ENCODE data around the gene MKKS. TPM values are rescaled to one million over a fixed set of nuclear protein-coding genes. Genes with fewer than 3 reads are reported as not detected.
A peak's percentile ranks its signal among the peaks of the same experiment; 100 is the strongest.

Gene MKKS
- total and polyA plus RNA-seq, 2 experiments from 2014 or later, result 15.0 to 17.4 TPM

- no peak overlapping the region for H2AFZ ChIP-seq
- no peak overlapping the region for H3K4me2 ChIP-seq
- no peaks in the 10 kb centered on the region for H3K9me3 ChIP-seq (ENCODE audit: low read depth)
- H3K79me2 ChIP-seq, result no peaks in the 10 kb centered on the region
- no peaks in the 10 kb centered on the region for H3K9me2 ChIP-seq (replicated peaks; ENCODE audit: insufficient read depth)
- H3K27me3 ChIP-seq, result no peaks in the 10 kb centered on the region
- peaks cover 7% of the 10 kb centered on the region for H3K4me1 ChIP-seq (ENCODE audit: insufficient read depth)
- no peaks in the 10 kb centered on the region for H3K36me3 ChIP-seq (replicated peaks; ENCODE audit: insufficient read depth, low read depth)
- no peak for TF ChIP-seq EZH2 (IDR thresholded peaks at IDR 0.05; ENCODE audit: borderline replicate concordance)
- no peak for TF ChIP-seq CTCF (IDR thresholded peaks at IDR 0.05; ENCODE audit: poor library complexity)
- TF ChIP-seq EZH2phosphoT487 (IDR thresholded peaks at IDR 0.05; ENCODE audit: low read depth, severe bottlenecking, unreplicated experiment), result no peak
- no peaks in the 10 kb centered on the region for H4K20me1 ChIP-seq (ENCODE audit: insufficient read depth, poor library complexity, severe bottlenecking)
- WGBS (ENCODE audit: low lambda C conversion rate, missing lambda C conversion rate), result 64% methylated on average over 3 of the region's 3 CpGs
- H3K4me3 ChIP-seq, result no peak overlapping the region
- peak overlapping the region; percentile 9 for H3K27ac ChIP-seq
- DNase-seq (ENCODE audit: low spot score), result no peak
Observed at GRCh38 chr20:10467681-10468339, 33.8 kb upstream of the MKKS start.

GRCh38 chr20:10466855-10467254 lies 32.8 kb upstream of the MKKS start:
- Histone ChIP-seq H3K27ac (peak overlapping the region; percentile 9), H3K4me1 (ENCODE audit: insufficient read depth) (peaks cover 7% of the 10 kb centered on the region), H3K36me3 (replicated peaks; ENCODE audit: insufficient read depth, low read depth) (no peaks in the 10 kb centered on the region), H3K79me2 (no peaks in the 10 kb centered on the region), H3K27me3 (no peaks in the 10 kb centered on the region), H3K4me2 (peak overlapping the region; percentile 26), H3K9me3 (ENCODE audit: low read depth) (no peaks in the 10 kb centered on the region), H3K4me3 (no peak overlapping the region), H4K20me1 (ENCODE audit: insufficient read depth, poor library complexity, severe bottlenecking) (no peaks in the 10 kb centered on the region), H2AFZ (no peak overlapping the region), H3K9me2 (replicated peaks; ENCODE audit: insufficient read depth) (no peaks in the 10 kb centered on the region)
- WGBS (ENCODE audit: low lambda C conversion rate, missing lambda C conversion rate), result 41% methylated on average over 3 of the region's 3 CpGs
- DNase-seq (ENCODE audit: low spot score), result no peak
- TF ChIP-seq CTCF (IDR thresholded peaks at IDR 0.05; ENCODE audit: poor library complexity), result no peak
- no peak for TF ChIP-seq EZH2 (IDR thresholded peaks at IDR 0.05; ENCODE audit: borderline replicate concordance)
- no peak for TF ChIP-seq EZH2phosphoT487 (IDR thresholded peaks at IDR 0.05; ENCODE audit: low read depth, severe bottlenecking, unreplicated experiment)

GRCh38 chr20:10466325-10466724 lies 32.3 kb upstream of the MKKS start:
- H3K36me3 ChIP-seq (replicated peaks; ENCODE audit: insufficient read depth, low read depth), result no peaks in the 10 kb centered on the region
- no peaks in the 10 kb centered on the region for H4K20me1 ChIP-seq (ENCODE audit: insufficient read depth, poor library complexity, severe bottlenecking)
- H3K27me3 ChIP-seq, result no peaks in the 10 kb centered on the region
- 39% methylated on average over 4 of the region's 4 CpGs for WGBS (ENCODE audit: low lambda C conversion rate, missing lambda C conversion rate)
- no peak for TF ChIP-seq EZH2 (IDR thresholded peaks at IDR 0.05; ENCODE audit: borderline replicate concordance)
- TF ChIP-seq CTCF (IDR thresholded peaks at IDR 0.05; ENCODE audit: poor library complexity), result no peak
- no peak for TF ChIP-seq EZH2phosphoT487 (IDR thresholded peaks at IDR 0.05; ENCODE audit: low read depth, severe bottlenecking, unreplicated experiment)
- no peak overlapping the region for H2AFZ ChIP-seq
- H3K4me2 ChIP-seq, result peak overlapping the region; percentile 26
- no peak overlapping the region for H3K4me3 ChIP-seq
- H3K79me2 ChIP-seq, result no peaks in the 10 kb centered on the region
- peaks cover 7% of the 10 kb centered on the region for H3K4me1 ChIP-seq (ENCODE audit: insufficient read depth)
- DNase-seq (ENCODE audit: low spot score), result no peak
- H3K27ac ChIP-seq, result peak overlapping the region; percentile 9
- no peaks in the 10 kb centered on the region for H3K9me2 ChIP-seq (replicated peaks; ENCODE audit: insufficient read depth)
- no peaks in the 10 kb centered on the region for H3K9me3 ChIP-seq (ENCODE audit: low read depth)

Measured in hepatocyte (in vitro differentiated cells).